ENCODE results near the gene ATP11C.

The ATP11C gene

GRCh38 chrX:139802048-139802447, 130.8 kb downstream of the ATP11C start:
- no peak for FAIRE-seq

GRCh38 chrX:139801397-139801813, 131.4 kb downstream of the ATP11C start:
- FAIRE-seq = no peak

GRCh38 chrX:139798701-139799100, 134.2 kb downstream of the ATP11C start:
- no peak for FAIRE-seq

GRCh38 chrX:139795196-139795595, 137.7 kb downstream of the ATP11C start:
- FAIRE-seq = no peak

- no peak for FAIRE-seq
Measured at GRCh38 chrX:139787601-139788000, 145.3 kb downstream of the ATP11C start.

- FAIRE-seq = no peak
Measured at GRCh38 chrX:139784807-139785206, 148.0 kb downstream of the ATP11C start.

GRCh38 chrX:139783959-139784358, 148.9 kb downstream of the ATP11C start:
- FAIRE-seq = no peak

- FAIRE-seq = no peak
Measured at GRCh38 chrX:139783030-139783429, 149.8 kb downstream of the ATP11C start.

GRCh38 chrX:139776599-139776998, 156.3 kb downstream of the ATP11C start:
- FAIRE-seq = no peak

- no peak for FAIRE-seq
Measured at GRCh38 chrX:139770366-139770765, 162.5 kb downstream of the ATP11C start.

- FAIRE-seq = no peak
Measured at GRCh38 chrX:139766545-139766983, 166.3 kb downstream of the ATP11C start.

- FAIRE-seq = no peak
Measured at GRCh38 chrX:139762400-139763183, 170.3 kb downstream of the ATP11C start.

- no peak for FAIRE-seq
Measured at GRCh38 chrX:139759637-139760036, 173.2 kb downstream of the ATP11C start.

- FAIRE-seq = no peak
Measured at GRCh38 chrX:139758809-139759208, 174.0 kb downstream of the ATP11C start.

- no peak for FAIRE-seq
Measured at GRCh38 chrX:139758250-139758649, 174.6 kb downstream of the ATP11C start.

- FAIRE-seq = no peak
Measured at GRCh38 chrX:139751053-139751452, 181.8 kb downstream of the ATP11C start.

- FAIRE-seq = no peak
Measured at GRCh38 chrX:139750390-139750789, 182.5 kb downstream of the ATP11C start.

- FAIRE-seq = no peak
Measured at GRCh38 chrX:139739138-139739537, 193.7 kb downstream of the ATP11C start.

- no peak for FAIRE-seq
Measured at GRCh38 chrX:139738581-139738980, 194.3 kb downstream of the ATP11C start.

- no peak for FAIRE-seq
Measured at GRCh38 chrX:139736151-139736550, 196.7 kb downstream of the ATP11C start.

- no peak for FAIRE-seq
Measured at GRCh38 chrX:139734996-139735395, 197.9 kb downstream of the ATP11C start.

- no peak for FAIRE-seq
Measured at GRCh38 chrX:139725720-139726119, 207.1 kb downstream of the ATP11C start.

- FAIRE-seq = no peak
Measured at GRCh38 chrX:139724626-139725025, 208.2 kb downstream of the ATP11C start.

GRCh38 chrX:139720979-139721378, 211.9 kb downstream of the ATP11C start:
- FAIRE-seq = no peak

- FAIRE-seq = no peak
Measured at GRCh38 chrX:139720136-139720535, 212.7 kb downstream of the ATP11C start.
